Heart right ventricle (tissue), 16 donors: ENCODE measurements around the gene ZNF217. TPM values are rescaled to one million over a fixed set of nuclear protein-coding genes. Genes with fewer than 3 reads are reported as not detected.
"Not testable (repeated sequence)": the region's sequence is repeated elsewhere in the genome, so short reads cannot be mapped to it uniquely, and the experiment has no call there.

ENCODE experiments used
- ATAC-seq, 8 donors: fragments of 200-7000 bp; cut with Tn5 transposase; one replicate each; pipeline ENCODE4 v1.9.1; 2020; ENCODE audit warnings: mild to moderate bottlenecking in 8 of 8, moderate library complexity in 8 of 8, moderate number of reproducible peaks in 1 of 8
- DNase-seq, 2 donors: peaks; one replicate each; pipeline ENCODE4 v3.0.0-alpha.2; 2020
- H3K27ac ChIP-seq, 10 donors: fragments of 200-600 bp; sonication (generic) in 2 of 10; one replicate each; pipeline versions ENCODE4 v1.5.0 to v1.8.0; 2020 to 2022; ENCODE audit warnings: mild to moderate bottlenecking in 3 of 10
- H3K27me3 ChIP-seq, 7 donors: fragments of 200-600 bp; one replicate each; pipeline ENCODE4 v1.8.0; 2021 to 2022; ENCODE audit warnings: mild to moderate bottlenecking in 2 of 7
- H3K36me3 ChIP-seq, 9 donors: fragments of 200-600 bp; sonication (generic) in 1 of 9; one replicate each; pipeline versions ENCODE4 v1.5.0 to v1.8.0; 2020 to 2022; ENCODE audit warnings: mild to moderate bottlenecking in 2 of 9
- H3K4me1 ChIP-seq, 9 donors: fragments of 200-600 bp; sonication (generic) in 1 of 9; one replicate each; pipeline versions ENCODE4 v1.5.0 to v1.8.0; 2020 to 2022; ENCODE audit warnings: mild to moderate bottlenecking in 4 of 9
- H3K4me3 ChIP-seq, 10 donors: fragments of 200-600 bp; sonication (generic) in 2 of 10; one replicate each; pipeline versions ENCODE4 v1.5.0 to v1.8.0; 2020 to 2022; ENCODE audit warnings: mild to moderate bottlenecking in 7 of 10, moderate library complexity in 2 of 10
- H3K9me3 ChIP-seq, 11 donors: fragments of 200-600 bp in 10 of 11; sonication (generic) in 2 of 11; one replicate each; pipeline versions ENCODE4 v1.5.0 to v1.8.0; 2013 to 2022; ENCODE audit warnings: mild to moderate bottlenecking in 2 of 11, control low read depth in 1 of 11, moderate library complexity in 1 of 11
- CTCF ChIP-seq, 9 donors: fragments of 200-600 bp; sonication (generic) in 2 of 9; IDR thresholded peaks; one replicate each; pipeline versions ENCODE4 v1.5.0 to v1.8.0; 2021 to 2022; ENCODE audit warnings: antibody characterized with exemption in 9 of 9, mild to moderate bottlenecking in 5 of 9, moderate library complexity in 1 of 9
- WGBS, 2 donors: extraction: QIAGEN DNeasy Blood & Tissue Kit; methylation state at CpG; one replicate each; pipeline ENCODE4 v1.1.7; 2013; ENCODE audit warnings: inconsistent platforms in 1 of 2; 5-methylcytosine and 5-hydroxymethylcytosine counted together
- intact Hi-C, 10 donors: fragments of 100-400 bp; cut with DNase I; formaldehyde crosslinking; loops; one replicate each; pipeline versions ENCODE4 v1.11.1 to v1.14.2; 2022
- polyA plus RNA-seq, 2 donors: library from polyadenylated mRNA; stranded (reverse); fragments of 200-250 nt; gene quantifications; one replicate each; pipeline ENCODE4 v1.2.3, GENCODE V29; 2013
- total RNA-seq, 10 donors: library from RNA; stranded (reverse); fragmentation: NEBNext Ultra II Directional in 3 of 10; extraction: Animal tissue kit (Norgen Biotek cat#: 25700) in 3 of 10; gene quantifications; one replicate each; pipeline versions ENCODE4 v1.2.1 to v1.2.4, GENCODE V29; 2021 to 2023
- donor health status: Arrhythmogenic right ventricular cardiomyopathy.
- donor health status: ischemic (EF 13 %, LVEDD 7.1; RV severe dilation, severe dysfunction).
- donor health status: healthy with polysubstance abuse.
- donor health status: DM: no; HTN: yes; CAD: no.
- donor health status: DM: no; HTN: no; CAD: no.
- donor health status: ischemic (EF 25% LVEDD 6.9; RV normal size, moderate dysfunction).
- donor health status: ischemic (EF 25% LVEDD 5.7; RV mildly dilated, moderate dysfunction).
- donor health status: healthy.
- donor health status: DM: yes; HTN: yes; CAD: no.
- donor health status: Ischemic cardiomyopathy.
- donor health status: ischemic (EF 35%, LVEDD 5.7; RV mildly dilated, moderate dysfunction).
- donor health status: nonischemic (EF 11% LVEDD 7.7; RV severe dilation, severe dysfunction).
- donor health status: DM: yes; HTN: yes; CAD: no.
- donor health status: PGD.
- donor health status: ischemic (EF 29% LVEDD 5.4; RV normal size, mild dysfunction).
- donor health status: nonischemic (EF 23%, LVEDD 6.1; RV moderate dilation, normal function).

ZNF217 gene
- total and polyA plus RNA-seq, 12 donors: 3.3 to 18.4 (median 8.2) TPM

- peak overlapping the region in 8 of 10 donors; percentile 97 to 100 (median 100) for H3K27ac ChIP-seq
- not testable (repeated sequence) for H3K36me3 ChIP-seq, H3K27me3 ChIP-seq, ATAC-seq, H3K9me3 ChIP-seq, DNase-seq
- H3K4me1 ChIP-seq: peaks cover 2 to 68% (median 54%) of the 10 kb centered on the region in 9 donors
- WGBS, 2 donors: 39 to 46% methylated on average over 2 of the region's 2 CpGs
- H3K4me3 ChIP-seq: peak overlapping the region in 5 of 10 donors; percentile 27 to 97 (median 37)
- intact Hi-C loops: loop anchor here in 1 of 10 donors (5.0 kb wide), 1 partner anchor 327 kb away; no protein-coding TSS in a partner anchor
Observed at GRCh38 chr20:53590122-53590521, 3.5 kb downstream of the ZNF217 start.

GRCh38 chr20:53589321-53590065 lies 4.1 kb downstream of the ZNF217 start:
- not testable (repeated sequence) for H3K27me3 ChIP-seq, ATAC-seq, H3K9me3 ChIP-seq, DNase-seq, H3K36me3 ChIP-seq
- Histone ChIP-seq H3K4me3 (peak overlapping the region in 6 of 10 donors; percentile 27 to 97 (median 36)), H3K4me1 (peaks cover 2 to 72% (median 55%) of the 10 kb centered on the region in 9 donors), H3K27ac (peak overlapping the region in 8 of 10 donors; percentile 97 to 100 (median 100))
- WGBS, 2 donors: 14 to 17% methylated on average over 12 of the region's 12 CpGs
- intact Hi-C loops: loop anchor here in 1 of 10 donors (5.0 kb wide), 1 partner anchor 328 kb away; no protein-coding TSS in a partner anchor

- Histone ChIP-seq H3K4me1 (peaks cover 2 to 94% (median 75%) of the 10 kb centered on the region in 9 donors), H3K27ac (peak overlapping the region in 7 of 10 donors; percentile 4 to 100 (median 63))
- H3K36me3 ChIP-seq, H3K4me3 ChIP-seq, H3K27me3 ChIP-seq, ATAC-seq, intact Hi-C loops, H3K9me3 ChIP-seq, DNase-seq: not testable (repeated sequence)
- WGBS, 2 donors: 93 to 95% methylated on average over 1 of the region's 1 CpG
Observed at GRCh38 chr20:53587157-53587703, 6.4 kb downstream of the ZNF217 start.

- H3K36me3 ChIP-seq: peaks cover 0 to 13% (median 7%) of the 10 kb centered on the region in 9 donors
- WGBS, 2 donors: 34 to 35% methylated on average over 6 of the region's 6 CpGs
- H3K27me3 ChIP-seq: no peaks in the 10 kb centered on the region
- peak overlapping the region in 1 of 10 donors; percentile 1 for H3K4me3 ChIP-seq
- H3K27ac ChIP-seq: peak overlapping the region in 9 of 10 donors; percentile 1 to 100 (median 37)
- intact Hi-C loops: no loop called here
- ATAC-seq (no peak), DNase-seq (no peak)
- TF ChIP-seq CTCF (IDR thresholded peaks at IDR 0.05): no peak
- no peaks in the 10 kb centered on the region for H3K9me3 ChIP-seq
- peaks cover 2 to 97% (median 73%) of the 10 kb centered on the region in 9 donors for H3K4me1 ChIP-seq
Observed at GRCh38 chr20:53586640-53587039, 7.0 kb downstream of the ZNF217 start.

- ATAC-seq, H3K27me3 ChIP-seq, DNase-seq, H3K9me3 ChIP-seq, intact Hi-C loops: not testable (repeated sequence)
- peak overlapping the region in 8 of 10 donors; percentile 1 to 100 (median 40) for H3K27ac ChIP-seq
- WGBS, 2 donors: 81 to 87% methylated on average over 5 of the region's 5 CpGs
- peaks cover 0 to 20% (median 11%) of the 10 kb centered on the region in 9 donors for H3K36me3 ChIP-seq
- H3K4me3 ChIP-seq: peak overlapping the region in 1 of 10 donors; percentile 1
- H3K4me1 ChIP-seq: peaks cover 2 to 100% (median 74%) of the 10 kb centered on the region in 9 donors
Observed at GRCh38 chr20:53585910-53586309, 7.7 kb downstream of the ZNF217 start.

- H3K27me3 ChIP-seq, H3K4me3 ChIP-seq, H3K9me3 ChIP-seq, intact Hi-C loops, ATAC-seq, DNase-seq: not testable (repeated sequence)
- WGBS, 2 donors: 85 to 87% methylated on average over 6 of the region's 6 CpGs
- H3K27ac ChIP-seq: peak overlapping the region in 4 of 10 donors; percentile 63 to 100 (median 74)
- H3K4me1 ChIP-seq: peaks cover 5 to 100% (median 81%) of the 10 kb centered on the region in 9 donors
- peaks cover 0 to 27% (median 11%) of the 10 kb centered on the region in 9 donors for H3K36me3 ChIP-seq
Observed at GRCh38 chr20:53585004-53585569, 8.6 kb downstream of the ZNF217 start.

GRCh38 chr20:53584550-53584913 lies 9.1 kb downstream of the ZNF217 start:
- not testable (repeated sequence) for ATAC-seq
- Histone ChIP-seq H3K27ac (peak overlapping the region in 6 of 10 donors; percentile 14 to 100 (median 60)), H3K4me1 (peaks cover 5 to 100% (median 81%) of the 10 kb centered on the region in 9 donors)

GRCh38 chr20:53583660-53584549 lies 9.7 kb downstream of the ZNF217 start:
- DNase-seq, H3K4me3 ChIP-seq, ATAC-seq, H3K9me3 ChIP-seq, H3K27me3 ChIP-seq: not testable (repeated sequence)
- 23 to 24% methylated on average over 3 of the region's 3 CpGs for WGBS, 2 donors
- intact Hi-C loops: loop anchor here in 4 of 10 donors (5.0 kb wide), 2 partner anchors 153 to 288 kb away; no protein-coding TSS in a partner anchor
- peak overlapping the region in 6 of 10 donors; percentile 14 to 100 (median 60) for H3K27ac ChIP-seq
- peaks cover 3 to 100% (median 81%) of the 10 kb centered on the region in 9 donors for H3K4me1 ChIP-seq
- H3K36me3 ChIP-seq: peaks cover 0 to 36% (median 11%) of the 10 kb centered on the region in 9 donors

More at GRCh38 chr20:53584550-53584913, 9.1 kb downstream of the ZNF217 start:
- H3K9me3 ChIP-seq, H3K4me3 ChIP-seq, DNase-seq, H3K27me3 ChIP-seq: not testable (repeated sequence)
- peaks cover 0 to 31% (median 11%) of the 10 kb centered on the region in 9 donors for H3K36me3 ChIP-seq
- 50 to 52% methylated on average over 3 of the region's 3 CpGs for WGBS, 2 donors
- intact Hi-C loops: loop anchor here in 4 of 10 donors (5.0 kb wide), 2 partner anchors 153 to 288 kb away; no protein-coding TSS in a partner anchor
